Spleen (tissue), 11 donors: ENCODE measurements around the gene NTN4. TPM values are rescaled to one million over a fixed set of nuclear protein-coding genes. Genes with fewer than 3 reads are reported as not detected.
"Not testable (repeated sequence)": the region's sequence is repeated elsewhere in the genome, so short reads cannot be mapped to it uniquely, and the experiment has no call there.

Source experiments
- DNase-seq: peaks from one replicate; pipeline ENCODE4 v3.0.0-alpha.2; 2020
- H3K27ac ChIP-seq, 8 donors: fragments of 200-600 bp; sonication (generic) in 7 of 8; 1 replicate in 4 of 8; 2 replicates in 4 of 8; pipeline versions ENCODE4 v1.5.0 to v1.8.0; 2016 to 2021; ENCODE audit warnings: inconsistent platforms in 4 of 8, mild to moderate bottlenecking in 4 of 8, moderate library complexity in 1 of 8
- H3K27me3 ChIP-seq, 7 donors: fragments of 200-600 bp; sonication (generic) in 6 of 7; replicated peaks in 1 of 7; 1 replicate in 4 of 7; 2 replicates in 3 of 7; pipeline versions ENCODE4 v1.5.0 to v1.8.0; 2016 to 2021; ENCODE audit warnings: inconsistent platforms in 3 of 7, mild to moderate bottlenecking in 1 of 7
- H3K36me3 ChIP-seq, 6 donors: fragments of 200-600 bp; sonication (generic) in 5 of 6; 1 replicate in 4 of 6; 2 replicates in 2 of 6; pipeline versions ENCODE4 v1.5.0 to v1.8.0; 2016 to 2021; ENCODE audit warnings: inconsistent platforms in 2 of 6
- H3K4me1 ChIP-seq, 6 donors: fragments of 200-600 bp; sonication (generic) in 5 of 6; 1 replicate in 3 of 6; 2 replicates in 3 of 6; pipeline versions ENCODE4 v1.5.0 to v1.8.0; 2016 to 2021; ENCODE audit warnings: inconsistent platforms in 3 of 6
- H3K4me3 ChIP-seq, 8 donors: fragments of 200-600 bp; sonication (generic) in 7 of 8; 1 replicate in 4 of 8; 2 replicates in 4 of 8; pipeline versions ENCODE4 v1.5.0 to v1.8.0; 2016 to 2021; ENCODE audit warnings: inconsistent platforms in 4 of 8, mild to moderate bottlenecking in 4 of 8, moderate library complexity in 2 of 8
- H3K9me3 ChIP-seq, 8 donors: fragments of 200-600 bp; sonication (generic) in 7 of 8; 1 replicate in 4 of 8; 2 replicates in 4 of 8; pipeline versions ENCODE4 v1.5.0 to v1.8.0; 2016 to 2021; ENCODE audit warnings: inconsistent platforms in 4 of 8
- POLR2A ChIP-seq, 3 donors: fragments of 450-650 bp; IDR thresholded peaks; one replicate each; pipeline ENCODE4 v1.5.1; 2017; ENCODE audit warnings: antibody characterized with exemption in 3 of 3, mild to moderate bottlenecking in 1 of 3
- POLR2AphosphoS5 ChIP-seq, 3 donors: sonication (generic); formaldehyde crosslinking; IDR thresholded peaks; one replicate each; pipeline ENCODE4 v1.5.1; 2017; ENCODE audit warnings: antibody characterized with exemption in 3 of 3
- WGBS, 5 donors: extraction: QIAGEN DNeasy Blood & Tissue Kit in 3 of 5; methylation state at CpG; one replicate each; pipeline versions ENCODE4 v1.1.5 to v1.1.7; 2013 to 2018; 5-methylcytosine and 5-hydroxymethylcytosine counted together
- intact Hi-C: fragments of 100-400 bp; cut with DNase I; formaldehyde crosslinking; loops from one replicate; pipeline ENCODE4 v1.15.0; 2023; ENCODE audit warnings: low total_unique reads
- polyA plus RNA-seq, 3 donors: library from polyadenylated mRNA; stranded (reverse); fragments of 200-250 nt; gene quantifications; one replicate each; pipeline ENCODE4 v1.2.1, GENCODE V29; 2013
- total RNA-seq, 7 donors: library from RNA; depleted of rRNA in 3 of 7; stranded (reverse); fragments of >200 nt in 3 of 7; fragmentation: NEBNext Ultra II Directional in 4 of 7; extraction: Animal tissue kit (Norgen Biotek cat#: 25700) in 4 of 7; gene quantifications; one replicate each; pipeline versions ENCODE4 v1.1.0 to v1.2.1, GENCODE V29; 2016 to 2021
- TF ChIP-seq, protein P1 (sequence below), 11 experiments: fragments of 200-600 bp in 7 of 11; fragments of 450-650 bp in 4 of 11; sonication (generic) in 4 of 11; IDR thresholded peaks in 8 of 11; conservative IDR thresholded peaks in 3 of 11; 1 replicate in 7 of 11; 2 replicates in 4 of 11; pipeline versions ENCODE4 v1.4.0 to v1.8.0; 2016 to 2021; ENCODE audit warnings: antibody characterized with exemption in 11 of 11, inconsistent platforms in 4 of 11, mild to moderate bottlenecking in 1 of 11
- donor health status: healthy with polysubstance abuse.
- donor health status: DM: no; HTN: no; CAD: no; lungs with moderate emphysema.
- donor health status: DM: no; HTN: no; CAD: no.
- donor health status: Bipolar disorder and iron deficiency.
- donor health status: healthy.
- donor health status: DM: no; HTN: no; CAD: no.
- donor health status: DM: yes; HTN: yes; CAD: no.

NTN4 gene
- total and polyA plus RNA-seq, 10 donors, result 17.6 to 482 (median 292) TPM

DNA sequence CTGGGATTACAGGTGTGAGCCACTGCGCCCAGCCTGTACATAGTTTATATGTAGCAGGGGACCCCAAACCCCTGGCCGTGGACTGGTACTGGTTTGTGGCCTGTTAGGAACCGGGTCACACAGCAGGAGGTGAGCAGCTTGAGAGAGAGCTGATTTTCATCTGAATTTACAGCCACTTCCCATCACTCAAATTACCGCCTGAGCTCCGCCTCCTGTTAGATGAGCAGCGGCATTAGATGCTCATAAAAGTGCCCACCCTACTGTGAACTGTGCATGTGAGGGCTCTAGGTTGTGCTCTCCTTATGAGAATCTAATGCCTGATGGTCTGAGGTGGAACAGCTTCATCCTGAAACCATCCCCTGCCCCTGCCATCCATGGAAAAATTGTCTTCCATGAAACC lies 119.3 kb downstream of the NTN4 start:
- TF ChIP-seq, protein P1, sequence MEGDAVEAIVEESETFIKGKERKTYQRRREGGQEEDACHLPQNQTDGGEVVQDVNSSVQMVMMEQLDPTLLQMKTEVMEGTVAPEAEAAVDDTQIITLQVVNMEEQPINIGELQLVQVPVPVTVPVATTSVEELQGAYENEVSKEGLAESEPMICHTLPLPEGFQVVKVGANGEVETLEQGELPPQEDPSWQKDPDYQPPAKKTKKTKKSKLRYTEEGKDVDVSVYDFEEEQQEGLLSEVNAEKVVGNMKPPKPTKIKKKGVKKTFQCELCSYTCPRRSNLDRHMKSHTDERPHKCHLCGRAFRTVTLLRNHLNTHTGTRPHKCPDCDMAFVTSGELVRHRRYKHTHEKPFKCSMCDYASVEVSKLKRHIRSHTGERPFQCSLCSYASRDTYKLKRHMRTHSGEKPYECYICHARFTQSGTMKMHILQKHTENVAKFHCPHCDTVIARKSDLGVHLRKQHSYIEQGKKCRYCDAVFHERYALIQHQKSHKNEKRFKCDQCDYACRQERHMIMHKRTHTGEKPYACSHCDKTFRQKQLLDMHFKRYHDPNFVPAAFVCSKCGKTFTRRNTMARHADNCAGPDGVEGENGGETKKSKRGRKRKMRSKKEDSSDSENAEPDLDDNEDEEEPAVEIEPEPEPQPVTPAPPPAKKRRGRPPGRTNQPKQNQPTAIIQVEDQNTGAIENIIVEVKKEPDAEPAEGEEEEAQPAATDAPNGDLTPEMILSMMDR (IDR thresholded peaks at IDR 0.05 in 8 of 11, conservative IDR thresholded peaks at IDR 0.05 in 3 of 11), result no peak
- peak in 1 of 3 donors; percentile 13 for TF ChIP-seq POLR2AphosphoS5 (IDR thresholded peaks at IDR 0.05)
- 75 to 100% (median 84%) methylated on average over 1 to 6 of the region's 6 CpGs for WGBS, 5 donors
- Histone ChIP-seq H3K27me3 (no peaks in the 10 kb centered on the region), H3K36me3 (peaks cover 0 to 39% (median 4%) of the 10 kb centered on the region in 6 donors), H3K4me1 (peaks cover 0 to 19% (median 7%) of the 10 kb centered on the region in 6 donors), H3K9me3 (no peaks in the 10 kb centered on the region), H3K4me3 (no peak overlapping the region), H3K27ac (no peak overlapping the region)
- DNase-seq, result no peak
- intact Hi-C loops, result no loop called here

GRCh38 chr12:95663525-95663924 lies 127.0 kb downstream of the NTN4 start:
- 53 to 77% (median 70%) methylated on average over 2 of the region's 2 CpGs for WGBS, 5 donors
- Histone ChIP-seq H3K4me3 (no peak overlapping the region), H3K9me3 (no peaks in the 10 kb centered on the region), H3K27ac (peak overlapping the region in 7 of 8 donors; percentile 56 to 73 (median 66)), H3K4me1 (peaks cover 0 to 18% (median 2%) of the 10 kb centered on the region in 6 donors), H3K36me3 (peaks cover 0 to 33% (median 0%) of the 10 kb centered on the region in 6 donors), H3K27me3 (no peaks in the 10 kb centered on the region)
- intact Hi-C loops, result no loop called here
- TF ChIP-seq POLR2AphosphoS5 (IDR thresholded peaks at IDR 0.05) (no peak), POLR2A (IDR thresholded peaks at IDR 0.05) (no peak)
- TF ChIP-seq, protein P1 (IDR thresholded peaks at IDR 0.05 in 8 of 11, conservative IDR thresholded peaks at IDR 0.05 in 3 of 11), result no peak
- DNase-seq, result no peak

- intact Hi-C loops, result no loop called here
- Histone ChIP-seq H3K4me3 (no peak overlapping the region), H3K27ac (peak overlapping the region in 5 of 8 donors; percentile 8 to 73 (median 26)), H3K27me3 (no peaks in the 10 kb centered on the region), H3K9me3 (no peaks in the 10 kb centered on the region), H3K4me1 (peaks cover 0 to 18% (median 2%) of the 10 kb centered on the region in 6 donors), H3K36me3 (peaks cover 0 to 35% (median 0%) of the 10 kb centered on the region in 6 donors)
- TF ChIP-seq POLR2AphosphoS5 (IDR thresholded peaks at IDR 0.05) (no peak), POLR2A (IDR thresholded peaks at IDR 0.05) (no peak)
- TF ChIP-seq, protein P1 (IDR thresholded peaks at IDR 0.05 in 8 of 11, conservative IDR thresholded peaks at IDR 0.05 in 3 of 11), result no peak
- WGBS, 5 donors, result 87 to 98% (median 97%) methylated on average over 1 of the region's 1 CpG
- no peak for DNase-seq
Measured at GRCh38 chr12:95661360-95661759, 129.2 kb downstream of the NTN4 start.

- no peaks in the 10 kb centered on the region for H3K9me3 ChIP-seq
- H3K36me3 ChIP-seq, result peaks cover 0 to 27% (median 0%) of the 10 kb centered on the region in 6 donors
- TF ChIP-seq POLR2AphosphoS5 (IDR thresholded peaks at IDR 0.05), result peak in 1 of 3 donors; percentile 21
- TF ChIP-seq, protein P1 (IDR thresholded peaks at IDR 0.05 in 8 of 11, conservative IDR thresholded peaks at IDR 0.05 in 3 of 11), result no peak
- no peak overlapping the region for H3K27ac ChIP-seq
- H3K4me3 ChIP-seq, result no peak overlapping the region
- whole genome bisulfite sequencing, 5 donors, result 68 to 84% (median 72%) methylated on average over 6 of the region's 6 CpGs
- intact Hi-C loops, result no loop called here
- DNase-seq, result no peak
- no peaks in the 10 kb centered on the region for H3K27me3 ChIP-seq
- peaks cover 0 to 8% (median 0%) of the 10 kb centered on the region in 6 donors for H3K4me1 ChIP-seq
Measured at GRCh38 chr12:95658386-95658785, 132.2 kb downstream of the NTN4 start.

GRCh38 chr12:95654665-95655064 lies 135.9 kb downstream of the NTN4 start:
- intact Hi-C loops, H3K4me1 ChIP-seq, H3K9me3 ChIP-seq, H3K27me3 ChIP-seq, H3K4me3 ChIP-seq, H3K27ac ChIP-seq, DNase-seq: not testable (repeated sequence)
- peaks cover 0 to 15% (median 0%) of the 10 kb centered on the region in 6 donors for H3K36me3 ChIP-seq
- 88 to 96% (median 91%) methylated on average over 3 of the region's 3 CpGs for WGBS, 5 donors
